ENCODE data around the gene CYFIP2. TPM values are rescaled to one million over a fixed set of nuclear protein-coding genes. Genes with fewer than 3 reads are reported as not detected.

CYFIP2 gene
- total RNA-seq, 2 donors from 2014 or later = 17.8 to 25.2 TPM

DNA sequence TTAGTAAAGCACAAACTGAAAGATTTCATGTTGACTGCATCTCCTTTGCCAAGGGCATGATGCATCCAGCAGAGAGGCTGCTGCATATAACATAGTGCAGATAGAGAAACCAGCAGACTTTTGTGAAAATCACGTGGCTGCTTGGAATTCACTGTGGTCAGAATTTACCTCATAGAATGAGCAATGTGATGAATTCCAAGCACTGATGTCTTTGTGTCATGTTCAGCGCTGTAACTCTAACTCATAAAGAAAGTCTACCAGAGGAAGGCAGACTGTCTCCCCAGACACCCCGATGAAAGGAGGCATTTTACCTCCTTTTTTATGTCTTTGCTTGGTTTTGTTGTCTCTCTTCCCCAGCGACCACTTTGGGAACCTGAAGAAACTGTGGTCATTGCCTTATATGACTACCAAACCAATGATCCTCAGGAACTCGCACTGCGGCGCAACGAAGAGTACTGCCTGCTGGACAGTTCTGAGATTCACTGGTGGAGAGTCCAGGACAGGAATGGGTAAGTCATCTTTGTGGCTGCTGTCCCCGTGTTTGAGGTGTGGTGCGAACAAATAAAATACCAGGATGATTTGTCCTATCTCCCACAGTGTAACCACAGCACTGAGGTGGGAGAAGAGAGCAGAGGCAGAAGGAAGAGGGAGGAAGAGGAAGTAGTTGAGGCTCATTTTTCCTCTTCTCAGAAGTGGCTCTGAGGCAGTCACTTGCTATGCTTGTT, 43.3 kb upstream of the CYFIP2 start:
- no peaks in the 10 kb centered on the region for H3K36me3 ChIP-seq
- no peak for DNase-seq (ENCODE audit: low spot score)
- TF ChIP-seq, protein P1, sequence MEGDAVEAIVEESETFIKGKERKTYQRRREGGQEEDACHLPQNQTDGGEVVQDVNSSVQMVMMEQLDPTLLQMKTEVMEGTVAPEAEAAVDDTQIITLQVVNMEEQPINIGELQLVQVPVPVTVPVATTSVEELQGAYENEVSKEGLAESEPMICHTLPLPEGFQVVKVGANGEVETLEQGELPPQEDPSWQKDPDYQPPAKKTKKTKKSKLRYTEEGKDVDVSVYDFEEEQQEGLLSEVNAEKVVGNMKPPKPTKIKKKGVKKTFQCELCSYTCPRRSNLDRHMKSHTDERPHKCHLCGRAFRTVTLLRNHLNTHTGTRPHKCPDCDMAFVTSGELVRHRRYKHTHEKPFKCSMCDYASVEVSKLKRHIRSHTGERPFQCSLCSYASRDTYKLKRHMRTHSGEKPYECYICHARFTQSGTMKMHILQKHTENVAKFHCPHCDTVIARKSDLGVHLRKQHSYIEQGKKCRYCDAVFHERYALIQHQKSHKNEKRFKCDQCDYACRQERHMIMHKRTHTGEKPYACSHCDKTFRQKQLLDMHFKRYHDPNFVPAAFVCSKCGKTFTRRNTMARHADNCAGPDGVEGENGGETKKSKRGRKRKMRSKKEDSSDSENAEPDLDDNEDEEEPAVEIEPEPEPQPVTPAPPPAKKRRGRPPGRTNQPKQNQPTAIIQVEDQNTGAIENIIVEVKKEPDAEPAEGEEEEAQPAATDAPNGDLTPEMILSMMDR (IDR thresholded peaks at IDR 0.05) = no peak
- TF ChIP-seq POLR2A (IDR thresholded peaks at IDR 0.05) (no peak), POLR2AphosphoS5 (IDR thresholded peaks at IDR 0.05) (no peak)
- no peak overlapping the region for H3K27ac ChIP-seq
- no peaks in the 10 kb centered on the region for H3K9me3 ChIP-seq
- 82% methylated on average over 10 of the region's 10 CpGs for WGBS
- H3K4me1 ChIP-seq (replicated peaks) = no peaks in the 10 kb centered on the region
- H3K27me3 ChIP-seq (replicated peaks; ENCODE audit: insufficient read depth) = no peaks in the 10 kb centered on the region
- intact Hi-C loops (cut with DNase I) = no loop called here
- H3K4me3 ChIP-seq = no peak overlapping the region

DNA sequence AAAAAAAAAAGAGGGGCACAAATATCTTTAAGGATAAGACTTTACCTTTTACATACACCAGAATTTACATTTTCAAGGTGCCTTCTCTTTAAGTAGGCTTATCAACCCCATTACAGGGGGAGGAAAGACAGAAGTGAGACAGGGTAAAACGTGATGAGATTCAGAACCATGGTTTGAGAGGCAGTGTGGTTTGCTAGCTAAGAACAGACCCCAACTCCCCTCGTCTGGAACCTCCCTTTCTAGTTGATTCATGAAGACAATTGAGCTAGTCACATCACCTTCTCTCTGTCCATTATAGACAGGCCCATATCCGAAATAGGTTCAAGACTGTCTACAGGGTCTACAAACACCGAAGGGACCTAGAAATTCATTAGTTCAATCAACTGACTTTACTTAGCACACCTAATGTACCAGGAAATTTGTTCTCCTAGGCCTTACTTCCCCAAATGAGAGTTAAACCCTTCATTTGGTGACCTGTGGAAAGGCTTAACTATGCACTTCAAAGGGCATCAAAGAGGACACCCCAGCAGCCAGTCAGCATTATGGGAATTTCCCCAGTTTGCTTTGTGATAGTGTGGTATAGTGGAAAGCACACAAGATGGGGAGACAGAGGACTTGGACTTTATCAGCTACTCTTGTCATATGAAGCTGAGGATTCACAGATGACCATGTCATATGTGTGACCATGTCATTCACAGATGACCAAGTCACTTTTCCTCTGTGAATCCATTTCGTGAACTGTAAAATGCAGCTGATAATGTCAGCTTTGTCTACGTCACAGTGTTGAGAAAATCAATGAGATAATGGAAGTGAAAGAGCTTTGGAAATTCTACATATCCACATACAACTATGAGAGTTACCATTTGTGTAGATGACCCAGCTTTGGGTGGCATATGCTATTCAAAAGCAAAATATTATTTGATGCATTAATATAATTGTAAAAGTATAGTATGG, 40.2 kb upstream of the CYFIP2 start:
- intact Hi-C loops (cut with DNase I) = no loop called here
- Histone ChIP-seq H3K27ac (no peak overlapping the region), H3K36me3 (no peaks in the 10 kb centered on the region), H3K27me3 (replicated peaks; ENCODE audit: insufficient read depth) (no peaks in the 10 kb centered on the region), H3K4me3 (no peak overlapping the region), H3K4me1 (replicated peaks) (no peaks in the 10 kb centered on the region), H3K9me3 (no peaks in the 10 kb centered on the region)
- WGBS = 83% methylated on average over 6 of the region's 6 CpGs
- TF ChIP-seq POLR2A (IDR thresholded peaks at IDR 0.05) = no peak
- TF ChIP-seq, protein P1 (IDR thresholded peaks at IDR 0.05) = no peak
- TF ChIP-seq POLR2AphosphoS5 (IDR thresholded peaks at IDR 0.05) = no peak
- no peak for DNase-seq (ENCODE audit: low spot score)

DNA sequence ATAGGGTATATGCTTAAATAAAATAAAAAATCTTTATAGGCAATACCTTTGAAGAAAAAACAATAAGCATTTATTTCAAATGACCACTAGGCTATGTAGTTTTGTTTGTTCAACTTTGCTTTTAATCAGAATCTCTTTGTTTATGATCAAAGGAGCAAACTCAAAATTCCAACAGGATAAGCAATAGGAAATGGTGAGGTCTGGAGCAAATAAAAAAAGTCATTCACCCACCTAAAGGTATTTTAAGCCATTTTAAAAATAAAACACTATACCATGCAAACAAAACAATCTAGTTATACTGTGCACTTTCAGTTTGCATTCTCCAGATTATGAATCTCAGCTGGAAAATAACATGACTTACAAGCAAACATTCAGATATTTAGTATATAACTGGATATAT, 35.3 kb upstream of the CYFIP2 start:
- TF ChIP-seq POLR2AphosphoS5 (IDR thresholded peaks at IDR 0.05) (no peak), POLR2A (IDR thresholded peaks at IDR 0.05) (no peak)
- TF ChIP-seq, protein P1 (IDR thresholded peaks at IDR 0.05) = no peak
- no peaks in the 10 kb centered on the region for H3K27me3 ChIP-seq (replicated peaks; ENCODE audit: insufficient read depth)
- no peaks in the 10 kb centered on the region for H3K36me3 ChIP-seq
- H3K4me1 ChIP-seq (replicated peaks) = no peaks in the 10 kb centered on the region
- intact Hi-C loops (cut with DNase I) = no loop called here
- no peak overlapping the region for H3K27ac ChIP-seq
- no peak for DNase-seq (ENCODE audit: low spot score)
- no peaks in the 10 kb centered on the region for H3K9me3 ChIP-seq
- H3K4me3 ChIP-seq = no peak overlapping the region

DNA sequence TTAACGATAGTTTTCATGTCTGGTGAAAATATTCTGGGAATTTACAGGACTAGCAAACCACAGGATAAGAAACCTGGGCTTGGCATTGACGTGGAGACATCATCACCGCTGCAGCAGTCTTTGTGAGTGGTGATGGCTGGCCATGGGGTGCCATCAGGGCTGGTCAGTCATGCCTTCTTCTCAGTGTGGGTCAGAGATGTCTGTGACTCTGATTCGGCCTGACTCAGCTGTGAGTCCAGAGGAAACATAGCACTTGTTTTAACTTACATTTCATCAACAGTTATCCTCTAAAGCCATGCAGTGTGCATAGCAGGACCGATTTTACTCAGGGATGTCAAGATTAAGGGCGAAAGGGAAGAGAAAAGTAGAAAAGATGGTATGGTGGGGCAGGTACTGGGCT, 33.2 kb upstream of the CYFIP2 start:
- no peaks in the 10 kb centered on the region for H3K9me3 ChIP-seq
- H3K36me3 ChIP-seq = no peaks in the 10 kb centered on the region
- TF ChIP-seq POLR2A (IDR thresholded peaks at IDR 0.05) (no peak), POLR2AphosphoS5 (IDR thresholded peaks at IDR 0.05) (no peak)
- TF ChIP-seq, protein P1 (IDR thresholded peaks at IDR 0.05) = no peak
- H3K27me3 ChIP-seq (replicated peaks; ENCODE audit: insufficient read depth) = no peaks in the 10 kb centered on the region
- no peak overlapping the region for H3K4me3 ChIP-seq
- DNase-seq (ENCODE audit: low spot score) = no peak
- no peaks in the 10 kb centered on the region for H3K4me1 ChIP-seq (replicated peaks)
- 63% methylated on average over 6 of the region's 6 CpGs for WGBS
- intact Hi-C loops (cut with DNase I) = no loop called here
- no peak overlapping the region for H3K27ac ChIP-seq

All from prostate gland (tissue), 2 donors.